CD8-positive, alpha-beta memory T cell (primary cell): Measurements from ENCODE around the gene ACOX3. TPM values are rescaled to one million over a fixed set of nuclear protein-coding genes. Genes with fewer than 3 reads are reported as not detected.

Experiments
- CTCF ChIA-PET: fragments of 350-600 bp; sonication (Branson Sonifier 250); formaldehyde crosslinking; loops from one replicate; lab custom pipeline; 2021; ENCODE audit warnings: antibody characterized with exemption; lab: Charles Lee
- POLR2A ChIA-PET: fragments of 350-600 bp; sonication (Branson Sonifier 250); formaldehyde crosslinking; loops from one replicate; lab custom pipeline; 2021; ENCODE audit warnings: antibody characterized with exemption; lab: Charles Lee
- DNase-seq, 5 donors: peaks; one replicate each; pipeline versions ENCODE4 v3.0.0 to v3.0.0-alpha.2; 2020 to 2022; ENCODE audit warnings: mixed read lengths in 1 of 5
- H3K27ac ChIP-seq: one replicate; pipeline ENCODE4 v1.7.0; 2013; ENCODE audit warnings: low read depth, mild to moderate bottlenecking, low read length, moderate library complexity
- H3K27me3 ChIP-seq: 2 replicates; pipeline ENCODE4 v1.7.0; 2013; ENCODE audit warnings: low read length, mild to moderate bottlenecking; ENCODE audit not compliant: insufficient read depth, poor library complexity, severe bottlenecking
- H3K36me3 ChIP-seq: 2 replicates; pipeline ENCODE4 v1.7.0; 2013; ENCODE audit warnings: mild to moderate bottlenecking, low read length, moderate library complexity; ENCODE audit not compliant: insufficient read depth
- H3K4me1 ChIP-seq: 2 replicates; pipeline ENCODE4 v1.7.0; 2013; ENCODE audit warnings: mild to moderate bottlenecking, low read length, moderate library complexity; ENCODE audit not compliant: insufficient read depth
- H3K4me3 ChIP-seq: 2 replicates; pipeline ENCODE4 v1.7.0; 2013; ENCODE audit warnings: mild to moderate bottlenecking, low read length
- H3K9me3 ChIP-seq: 2 replicates; pipeline ENCODE4 v1.7.0; 2013; ENCODE audit warnings: mild to moderate bottlenecking, low read length
- H3K27ac Mint-ChIP-seq, 8 donors: one replicate each; pipeline ENCODE4 v1.8.0; 2020 to 2021; ENCODE audit warnings: mixed read lengths in 8 of 8, mild to moderate bottlenecking in 6 of 8, inconsistent platforms in 3 of 8, moderate library complexity in 3 of 8
- H3K27me3 Mint-ChIP-seq, 2 donors: one replicate each; pipeline ENCODE4 v1.8.0; 2020 to 2021; ENCODE audit warnings: mixed read lengths in 2 of 2, mild to moderate bottlenecking in 1 of 2, moderate library complexity in 1 of 2
- H3K36me3 Mint-ChIP-seq, 3 donors: one replicate each; pipeline ENCODE4 v1.8.0; 2020 to 2021; ENCODE audit warnings: mixed read lengths in 3 of 3, inconsistent platforms in 1 of 3, mild to moderate bottlenecking in 1 of 3
- H3K4me1 Mint-ChIP-seq, 3 donors: one replicate each; pipeline ENCODE4 v1.8.0; 2020 to 2021; ENCODE audit warnings: mixed read lengths in 3 of 3, inconsistent platforms in 1 of 3, mild to moderate bottlenecking in 1 of 3
- H3K4me3 Mint-ChIP-seq, 7 donors: one replicate each; pipeline ENCODE4 v1.8.0; 2020 to 2021; ENCODE audit warnings: mixed read lengths in 7 of 7, mild to moderate bottlenecking in 6 of 7, moderate library complexity in 4 of 7, inconsistent platforms in 2 of 7
- H3K9me3 Mint-ChIP-seq, 5 donors: one replicate each; pipeline ENCODE4 v1.8.0; 2020 to 2022; ENCODE audit warnings: mixed read lengths in 5 of 5, mild to moderate bottlenecking in 3 of 5, moderate library complexity in 2 of 5, inconsistent platforms in 1 of 5
- polyA plus RNA-seq: library from polyadenylated mRNA; unstranded; fragments of 300-500 nt; fragmentation: Illumina TruSeq; gene quantifications from one replicate; pipeline ENCODE4 v1.2.3, GENCODE V29; 2021
- total RNA-seq, 2 experiments: library from RNA; stranded (reverse); gene quantifications; one replicate each; pipeline ENCODE4 v1.2.3, GENCODE V29; 2021

Gene ACOX3
- total and polyA plus RNA-seq, 3 experiments from 2014 or later: 14.2 to 24.9 (median 22.3) TPM

- peaks cover 12 to 16% (median 16%) of the 10 kb centered on the region in 3 donors for H3K4me1 Mint-ChIP-seq
- no peak overlapping the region for H3K4me3 Mint-ChIP-seq
- H3K9me3 ChIP-seq: no peaks in the 10 kb centered on the region
- H3K4me3 ChIP-seq: no peak overlapping the region
- H3K9me3 Mint-ChIP-seq: no peaks in the 10 kb centered on the region
- peaks cover 5% of the 10 kb centered on the region for H3K36me3 ChIP-seq
- peaks cover 11% of the 10 kb centered on the region for H3K4me1 ChIP-seq
- H3K27ac ChIP-seq: no peak overlapping the region
- peak overlapping the region in 1 of 8 donors; percentile 38 for H3K27ac Mint-ChIP-seq
- no peaks in the 10 kb centered on the region for H3K27me3 ChIP-seq
- H3K36me3 Mint-ChIP-seq: peaks cover 0 to 48% (median 10%) of the 10 kb centered on the region in 3 donors
- no peak for DNase-seq
- POLR2A ChIA-PET: no interaction called here
- CTCF ChIA-PET: interaction anchor here (1.1 kb wide), 1 partner anchor 23 kb away, joined by 5 read pairs; no protein-coding TSS in a partner anchor
- no peaks in the 10 kb centered on the region for H3K27me3 Mint-ChIP-seq
These were observed 35.0 kb downstream of the ACOX3 start for GRCh38 chr4:8405516-8405875.

GRCh38 chr4:8404791-8405515 is 35.6 kb downstream of the ACOX3 start:
- CTCF ChIA-PET: no interaction called here

GRCh38 chr4:8403976-8404375 is 36.5 kb downstream of the ACOX3 start:
- Histone ChIP-seq H3K36me3 (peaks cover 5% of the 10 kb centered on the region), H3K9me3 (no peaks in the 10 kb centered on the region), H3K4me1 (no peaks in the 10 kb centered on the region), H3K4me3 (no peak overlapping the region), H3K27ac (no peak overlapping the region), H3K27me3 (no peaks in the 10 kb centered on the region)
- ChIA-PET CTCF (interaction anchor here (0.9 to 2.8 kb wide), 3 partner anchors 162 to 226 kb away, joined by 3 to 15 read pairs (median 8); no protein-coding TSS in a partner anchor), POLR2A (no interaction called here)
- Mint-ChIP-seq H3K36me3 (peaks cover 0 to 54% (median 12%) of the 10 kb centered on the region in 3 donors), H3K4me3 (no peak overlapping the region), H3K27me3 (no peaks in the 10 kb centered on the region), H3K27ac (peak overlapping the region in 1 of 8 donors; percentile 2), H3K4me1 (peaks cover 0 to 1% (median under 1%) of the 10 kb centered on the region in 3 donors), H3K9me3 (no peaks in the 10 kb centered on the region)
- no peak for DNase-seq

More at GRCh38 chr4:8404791-8405515, 35.6 kb downstream of the ACOX3 start:
- Histone ChIP-seq H3K4me3 (no peak overlapping the region), H3K36me3 (peaks cover 5% of the 10 kb centered on the region), H3K9me3 (no peaks in the 10 kb centered on the region), H3K27ac (no peak overlapping the region), H3K4me1 (peaks cover 6% of the 10 kb centered on the region), H3K27me3 (no peaks in the 10 kb centered on the region)
- H3K27ac Mint-ChIP-seq: peak overlapping the region in 2 of 8 donors; percentile 29 to 38
- no peak for DNase-seq
- no peaks in the 10 kb centered on the region for H3K9me3 Mint-ChIP-seq
- no peak overlapping the region for H3K4me3 Mint-ChIP-seq
- peaks cover 0 to 49% (median 12%) of the 10 kb centered on the region in 3 donors for H3K36me3 Mint-ChIP-seq
- POLR2A ChIA-PET: no interaction called here
- no peaks in the 10 kb centered on the region for H3K27me3 Mint-ChIP-seq
- peaks cover 9 to 11% (median 11%) of the 10 kb centered on the region in 3 donors for H3K4me1 Mint-ChIP-seq

DNA sequence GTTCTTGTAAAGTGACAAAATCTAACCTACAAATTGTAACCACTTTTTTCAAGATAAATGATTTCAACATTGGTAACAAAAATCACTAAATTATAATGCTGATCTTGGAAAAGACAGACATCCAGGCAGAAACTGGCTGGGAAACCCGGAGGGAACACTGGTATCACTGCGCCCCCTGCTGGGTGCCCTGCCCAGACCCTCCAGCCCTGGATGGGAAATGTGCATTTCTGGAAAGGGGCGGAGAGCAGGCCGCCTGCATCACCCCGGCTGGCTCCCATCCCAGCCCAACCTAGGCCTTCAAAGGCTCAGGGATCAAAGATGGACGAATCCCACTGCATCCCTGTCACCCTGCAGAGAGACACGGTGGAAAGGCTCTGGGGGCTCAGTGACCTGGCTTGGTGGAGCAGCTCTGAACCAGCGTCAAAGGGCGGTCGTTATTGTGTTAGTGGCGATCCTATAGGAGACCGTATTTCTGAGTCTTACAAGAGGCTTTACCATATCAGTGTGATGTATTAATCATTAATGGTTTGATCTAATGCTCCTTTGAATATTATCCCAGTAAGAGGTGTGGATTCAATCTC is 37.3 kb downstream of the ACOX3 start:
- no peaks in the 10 kb centered on the region for H3K4me1 ChIP-seq
- no peak overlapping the region for H3K27ac Mint-ChIP-seq

GRCh38 chr4:8402640-8403039 is 37.9 kb downstream of the ACOX3 start:
- CTCF ChIA-PET: interaction anchor here (1.1 to 2.8 kb wide), 3 partner anchors 12 to 225 kb away, joined by 3 to 15 read pairs (median 8); no protein-coding TSS in a partner anchor
- POLR2A ChIA-PET: no interaction called here
- no peak overlapping the region for H3K27ac ChIP-seq
- Mint-ChIP-seq H3K27me3 (no peaks in the 10 kb centered on the region), H3K9me3 (no peaks in the 10 kb centered on the region), H3K27ac (peak overlapping the region in 1 of 8 donors; percentile 9), H3K36me3 (peaks cover 0 to 63% (median 16%) of the 10 kb centered on the region in 3 donors), H3K4me3 (no peak overlapping the region), H3K4me1 (no peaks in the 10 kb centered on the region)
- H3K27me3 ChIP-seq: no peaks in the 10 kb centered on the region
- H3K4me3 ChIP-seq: no peak overlapping the region
- no peaks in the 10 kb centered on the region for H3K4me1 ChIP-seq
- no peaks in the 10 kb centered on the region for H3K9me3 ChIP-seq
- no peak for DNase-seq
- peaks cover 5% of the 10 kb centered on the region for H3K36me3 ChIP-seq

More for the DNA sequence above, 37.3 kb downstream of the ACOX3 start:
- H3K27me3 Mint-ChIP-seq: no peaks in the 10 kb centered on the region
- no peaks in the 10 kb centered on the region for H3K27me3 ChIP-seq
- no peak overlapping the region for H3K4me3 ChIP-seq
- CTCF ChIA-PET: interaction anchor here (0.9 to 2.8 kb wide), 3 partner anchors 161 to 226 kb away, joined by 3 to 15 read pairs (median 8); no protein-coding TSS in a partner anchor
- no peak overlapping the region for H3K4me3 Mint-ChIP-seq
- peak in 4 of 5 donors; percentile 11 to 36 (median 34) for DNase-seq
- H3K36me3 ChIP-seq: peaks cover 5% of the 10 kb centered on the region
- no peaks in the 10 kb centered on the region for H3K9me3 ChIP-seq
- H3K9me3 Mint-ChIP-seq: no peaks in the 10 kb centered on the region
- H3K27ac ChIP-seq: no peak overlapping the region
- POLR2A ChIA-PET: no interaction called here
- no peaks in the 10 kb centered on the region for H3K4me1 Mint-ChIP-seq
- H3K36me3 Mint-ChIP-seq: peaks cover 0 to 61% (median 16%) of the 10 kb centered on the region in 3 donors

DNA sequence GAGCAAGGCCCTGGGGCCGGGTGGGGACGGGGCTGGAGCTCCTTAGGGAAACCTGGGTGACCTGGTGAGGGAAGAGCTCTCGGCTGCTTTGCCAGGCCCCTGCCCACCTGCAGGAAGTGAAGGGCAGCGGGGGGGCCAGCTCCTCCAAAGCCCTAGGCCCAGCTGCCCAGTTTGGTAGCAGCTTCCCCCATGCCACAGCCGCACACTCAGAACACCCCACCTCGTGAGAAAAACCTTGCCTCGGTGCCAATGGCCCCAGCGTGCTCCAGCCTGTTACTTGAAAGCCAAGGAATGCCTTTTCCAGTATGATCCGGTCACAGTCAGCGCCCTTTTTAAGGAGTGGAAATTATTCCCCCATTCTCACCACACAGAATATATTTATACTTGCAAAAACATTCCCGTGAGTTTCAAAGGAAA is 38.3 kb downstream of the ACOX3 start:
- CTCF ChIA-PET: interaction anchor here (1.1 to 2.8 kb wide), 3 partner anchors 12 to 225 kb away, joined by 3 to 15 read pairs (median 8); no protein-coding TSS in a partner anchor
- H3K4me1 Mint-ChIP-seq: no peaks in the 10 kb centered on the region

GRCh38 chr4:8401665-8402064 is 38.9 kb downstream of the ACOX3 start:
- Mint-ChIP-seq H3K27ac (peak overlapping the region in 2 of 8 donors; percentile 78 to 91), H3K4me1 (no peaks in the 10 kb centered on the region), H3K36me3 (peaks cover 0 to 71% (median 13%) of the 10 kb centered on the region in 3 donors), H3K9me3 (no peaks in the 10 kb centered on the region), H3K4me3 (no peak overlapping the region), H3K27me3 (no peaks in the 10 kb centered on the region)
- Histone ChIP-seq H3K27me3 (no peaks in the 10 kb centered on the region), H3K4me3 (no peak overlapping the region), H3K27ac (no peak overlapping the region), H3K9me3 (no peaks in the 10 kb centered on the region), H3K4me1 (no peaks in the 10 kb centered on the region), H3K36me3 (peaks cover 5% of the 10 kb centered on the region)
- DNase-seq: no peak
- ChIA-PET CTCF (interaction anchor here (1.1 to 2.8 kb wide), 2 partner anchors 13 to 224 kb away, joined by 3 to 15 read pairs; no protein-coding TSS in a partner anchor), POLR2A (no interaction called here)

More for the DNA sequence above, 38.3 kb downstream of the ACOX3 start:
- Histone ChIP-seq H3K27ac (no peak overlapping the region), H3K9me3 (no peaks in the 10 kb centered on the region), H3K36me3 (peaks cover 5% of the 10 kb centered on the region), H3K4me1 (no peaks in the 10 kb centered on the region), H3K27me3 (no peaks in the 10 kb centered on the region), H3K4me3 (no peak overlapping the region)
- Mint-ChIP-seq H3K36me3 (peaks cover 0 to 66% (median 13%) of the 10 kb centered on the region in 3 donors), H3K9me3 (no peaks in the 10 kb centered on the region), H3K4me3 (no peak overlapping the region), H3K27me3 (no peaks in the 10 kb centered on the region), H3K27ac (peak overlapping the region in 1 of 8 donors; percentile 78)
- POLR2A ChIA-PET: no interaction called here
- no peak for DNase-seq
